Bronchial epithelial cell (primary cell): Measurements from ENCODE around the gene CD164L2. TPM values are rescaled to one million over a fixed set of nuclear protein-coding genes. Genes with fewer than 3 reads are reported as not detected.
A peak's percentile ranks its signal among the peaks of the same experiment; 100 is the strongest.

Source experiments
- DNase-seq: peaks from one replicate; pipeline ENCODE4 v3.0.0-alpha.2; 2010; ENCODE audit warnings: low read depth
- FAIRE-seq: peaks from 2 replicates; lab custom pipeline; 2011; peaks lifted over from hg19 to GRCh38; lab: Jason Lieb, UNC
- H3K27me3 ChIP-seq: 2 replicates; pipeline ENCODE4 v1.5.1; 2011; ENCODE audit warnings: low read length; ENCODE audit not compliant: control insufficient read depth, insufficient read depth
- H3K36me3 ChIP-seq: 2 replicates; pipeline ENCODE4 v1.5.1; 2011; ENCODE audit warnings: low read length; ENCODE audit not compliant: control insufficient read depth, insufficient read depth
- H3K4me3 ChIP-seq: 2 replicates; pipeline ENCODE4 v1.5.1; 2011; ENCODE audit warnings: mild to moderate bottlenecking, low read depth, low read length, control low read depth
- total RNA-seq: library from RNA; depleted of rRNA; stranded (reverse); fragments of >200 nt; gene quantifications from 2 replicates; pipeline ENCODE4 v1.2.1, GENCODE V29; 2014
- TF ChIP-seq, protein P1 (sequence below): IDR thresholded peaks from 2 replicates; pipeline ENCODE4 v1.5.1; 2011; ENCODE audit warnings: mild to moderate bottlenecking, moderate library complexity, low read length, control low read depth, inconsistent platforms; ENCODE audit not compliant: insufficient read depth, severe bottlenecking

Gene CD164L2
- total RNA-seq, 1 donor from 2014 or later = 1.1 TPM

DNA sequence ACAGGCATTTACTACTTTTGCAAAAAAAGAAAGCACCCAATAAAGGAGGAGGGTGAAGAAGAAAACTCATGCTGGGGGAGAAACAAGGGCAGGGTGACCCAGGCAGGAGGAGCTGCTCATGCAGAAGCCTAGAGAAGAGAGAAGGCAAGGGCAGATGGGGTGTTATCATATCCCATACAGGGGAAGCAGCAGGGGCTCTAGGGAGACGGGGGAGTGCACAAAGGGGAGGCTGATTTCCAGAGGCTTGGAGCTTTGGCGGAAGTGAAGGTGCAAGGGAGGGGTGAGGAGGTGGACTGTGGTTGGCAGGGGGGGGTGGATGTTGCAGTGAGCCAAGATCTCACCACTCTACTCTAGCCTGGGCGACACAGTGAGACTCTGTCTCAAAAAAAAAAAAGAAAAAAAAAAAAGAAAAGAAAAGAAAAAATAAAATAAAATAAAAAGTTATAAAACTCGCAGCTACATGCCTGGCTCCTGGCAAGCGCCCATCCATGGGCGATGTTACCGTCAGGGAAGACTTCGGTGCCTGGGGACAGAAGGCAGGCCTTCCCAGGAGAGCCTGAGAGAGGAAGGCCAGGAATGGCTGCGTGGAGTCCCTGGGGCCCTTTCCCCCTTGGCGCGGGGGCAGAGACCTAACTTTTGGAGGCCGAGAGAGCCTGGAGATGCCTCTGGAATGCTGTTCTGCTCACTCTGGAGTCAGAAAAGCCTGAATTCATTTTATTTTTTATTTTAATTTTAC, 5.2 kb downstream of the CD164L2 start:
- DNase-seq (no peak), FAIRE-seq (no peak)
- no peaks in the 10 kb centered on the region for H3K27me3 ChIP-seq
- TF ChIP-seq, protein P1, sequence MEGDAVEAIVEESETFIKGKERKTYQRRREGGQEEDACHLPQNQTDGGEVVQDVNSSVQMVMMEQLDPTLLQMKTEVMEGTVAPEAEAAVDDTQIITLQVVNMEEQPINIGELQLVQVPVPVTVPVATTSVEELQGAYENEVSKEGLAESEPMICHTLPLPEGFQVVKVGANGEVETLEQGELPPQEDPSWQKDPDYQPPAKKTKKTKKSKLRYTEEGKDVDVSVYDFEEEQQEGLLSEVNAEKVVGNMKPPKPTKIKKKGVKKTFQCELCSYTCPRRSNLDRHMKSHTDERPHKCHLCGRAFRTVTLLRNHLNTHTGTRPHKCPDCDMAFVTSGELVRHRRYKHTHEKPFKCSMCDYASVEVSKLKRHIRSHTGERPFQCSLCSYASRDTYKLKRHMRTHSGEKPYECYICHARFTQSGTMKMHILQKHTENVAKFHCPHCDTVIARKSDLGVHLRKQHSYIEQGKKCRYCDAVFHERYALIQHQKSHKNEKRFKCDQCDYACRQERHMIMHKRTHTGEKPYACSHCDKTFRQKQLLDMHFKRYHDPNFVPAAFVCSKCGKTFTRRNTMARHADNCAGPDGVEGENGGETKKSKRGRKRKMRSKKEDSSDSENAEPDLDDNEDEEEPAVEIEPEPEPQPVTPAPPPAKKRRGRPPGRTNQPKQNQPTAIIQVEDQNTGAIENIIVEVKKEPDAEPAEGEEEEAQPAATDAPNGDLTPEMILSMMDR = no peak
- H3K36me3 ChIP-seq = no peaks in the 10 kb centered on the region
- H3K4me3 ChIP-seq = no peak overlapping the region

DNA sequence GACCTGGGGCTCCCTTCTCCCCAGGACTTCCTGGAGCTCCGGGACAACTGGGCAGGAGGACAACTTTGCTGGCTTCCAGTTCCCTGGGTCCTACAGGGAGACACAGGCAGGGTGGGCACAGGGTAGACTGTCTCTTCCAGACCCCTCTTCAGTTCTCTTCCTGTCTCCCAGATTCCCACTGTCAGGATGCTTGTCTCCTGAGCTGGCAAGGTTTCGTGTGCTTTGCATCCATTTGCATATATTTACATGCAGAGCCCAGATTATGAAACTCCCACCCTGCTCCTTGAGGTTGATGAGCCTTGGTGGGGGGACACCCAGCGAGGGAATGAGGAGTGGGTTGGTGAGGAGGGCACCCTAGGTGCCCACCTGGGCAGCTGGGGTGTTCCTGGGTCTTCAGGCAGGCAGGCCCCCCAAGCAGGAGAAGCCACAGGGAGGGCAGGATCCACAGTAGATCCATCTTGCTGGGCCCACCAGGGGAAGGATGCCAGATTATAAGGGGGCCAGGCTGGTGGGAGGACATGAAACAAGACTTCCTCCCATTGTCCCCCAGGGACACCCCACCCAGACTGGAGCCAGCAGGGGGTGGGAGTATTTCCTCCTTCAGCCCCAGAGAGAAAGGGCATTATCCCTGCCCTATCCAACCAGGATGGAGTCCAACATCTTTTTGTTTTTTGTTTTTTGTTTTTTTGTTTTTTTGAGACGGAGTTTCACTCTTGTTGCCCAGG, 8.6 kb downstream of the CD164L2 start, which contains the start of gene FCN3:
TSS of gene FCN3 (minus strand) at position 463 of the 725 bp plus-strand sequence. CDS start at position 457, 6 bp downstream.
- Histone ChIP-seq H3K4me3 (no peak within 1 kb of the TSS), H3K27me3 (no peaks in the 10 kb centered on the region), H3K36me3 (no peaks in the 10 kb centered on the region)
- no peak for DNase-seq
- TF ChIP-seq, protein P1 = no peak
- FAIRE-seq = no peak

DNA sequence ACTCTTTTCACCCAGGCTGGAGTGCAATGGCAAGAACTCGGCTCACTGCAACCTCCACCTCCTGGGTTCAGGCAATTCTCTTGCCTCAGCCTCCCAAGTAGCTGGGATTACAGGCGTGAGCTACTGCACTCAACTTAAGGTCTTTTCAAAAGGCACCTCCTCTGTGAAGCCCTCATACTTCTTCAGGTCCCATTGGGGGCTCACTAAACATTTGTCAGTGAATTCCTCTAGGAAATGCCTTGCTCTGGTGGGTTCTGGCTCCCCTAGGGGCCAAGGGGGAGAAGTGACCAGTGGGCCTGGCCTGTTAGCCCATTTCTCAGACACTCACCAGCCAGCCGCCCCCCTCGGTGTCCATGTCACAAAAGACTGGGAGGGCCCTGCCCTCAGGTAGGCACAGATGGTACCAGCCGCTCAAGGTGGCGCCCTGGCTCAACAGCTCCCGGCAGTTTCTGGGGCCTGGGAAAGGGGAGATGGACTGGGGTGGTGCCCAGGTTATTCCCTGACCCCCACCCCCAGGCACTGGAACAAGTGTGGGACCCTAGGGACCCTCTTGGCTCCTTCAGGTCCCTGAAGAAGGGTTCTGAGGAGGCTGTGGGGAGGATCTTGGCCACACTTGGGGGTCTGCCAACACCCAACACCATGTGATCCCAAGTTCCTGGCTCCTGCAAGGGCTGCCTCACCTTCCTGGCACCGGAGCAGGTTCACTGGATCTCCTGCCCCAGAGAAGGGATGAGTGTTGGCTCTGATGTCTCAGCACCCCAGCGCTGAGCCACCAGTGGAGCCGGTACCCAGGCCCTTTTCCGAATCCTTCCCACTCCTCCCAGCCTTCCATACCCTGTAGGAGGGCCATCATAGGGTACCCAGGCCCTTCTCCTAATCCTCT, 10.1 kb downstream of the CD164L2 start:
- no peak overlapping the region for H3K4me3 ChIP-seq
- DNase-seq (no peak), FAIRE-seq (no peak)
- TF ChIP-seq, protein P1 = peak; percentile 15
- no peaks in the 10 kb centered on the region for H3K36me3 ChIP-seq
- H3K27me3 ChIP-seq = no peaks in the 10 kb centered on the region

DNA sequence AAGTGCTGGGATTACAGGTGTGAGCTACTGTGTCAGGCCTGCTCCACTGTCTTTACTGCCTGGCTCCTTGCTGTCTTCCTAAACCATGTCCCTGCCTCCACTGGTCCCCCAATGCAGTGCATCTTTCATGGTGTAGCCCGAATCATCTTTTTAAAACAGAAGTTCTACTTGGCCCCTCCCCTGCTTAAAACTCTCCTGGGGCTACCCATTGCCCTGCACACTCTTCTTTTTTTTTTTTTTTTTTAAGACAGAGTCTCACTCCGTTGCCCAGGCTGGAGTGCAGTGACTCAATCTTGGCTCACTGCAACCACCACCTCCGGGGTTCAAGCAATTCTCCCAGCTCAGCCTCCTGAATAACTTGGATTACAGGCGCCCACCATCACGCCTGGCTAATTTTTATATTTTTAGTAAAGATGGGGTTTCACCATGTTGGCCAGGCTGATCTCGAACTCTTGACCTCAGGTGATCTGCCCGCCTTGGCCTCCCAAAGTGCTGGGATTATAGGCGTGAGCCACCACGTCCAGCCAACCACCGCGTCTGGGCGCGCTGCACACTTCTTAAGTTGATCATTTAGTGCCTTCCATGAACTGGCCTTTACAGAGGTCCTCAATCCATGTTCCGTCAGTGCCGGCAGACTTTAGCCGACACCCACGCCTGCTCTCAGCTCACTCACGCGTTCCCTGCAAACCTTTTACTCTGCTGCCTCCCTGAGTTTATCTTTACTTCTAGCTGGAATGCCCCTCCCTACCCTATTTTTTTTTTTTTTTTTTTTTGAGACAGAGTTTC, 10.9 kb downstream of the CD164L2 start:
- no peaks in the 10 kb centered on the region for H3K27me3 ChIP-seq
- TF ChIP-seq, protein P1 = no peak
- FAIRE-seq = no peak
- no peak for DNase-seq
- H3K4me3 ChIP-seq = no peak overlapping the region
- no peaks in the 10 kb centered on the region for H3K36me3 ChIP-seq
